Activated effector memory CD4-positive, alpha-beta T cell treated with anti-CD3 and anti-CD28 coated beads, Interleukin-2, amount 50 U/mL, for 16 hours (primary cell): ENCODE results near the gene LAMA3.
"Not testable (repeated sequence)": the region's sequence is repeated elsewhere in the genome, so short reads cannot be mapped to it uniquely, and the experiment has no call there.

ENCODE experiments used
- DNase-seq: peaks from one replicate; pipeline ENCODE4 v3.0.0-alpha.2; 2020

Gene LAMA3

GRCh38 chr18:23732439-23732838, 43.2 kb downstream of the LAMA3 start:
- DNase-seq, result no peak

- not testable (repeated sequence) for DNase-seq
These were observed 44.0 kb downstream of the LAMA3 start for GRCh38 chr18:23733265-23733664.

- DNase-seq, result no peak
These were observed 44.6 kb downstream of the LAMA3 start for GRCh38 chr18:23733895-23734294.

GRCh38 chr18:23735021-23735464, 45.8 kb downstream of the LAMA3 start:
- no peak for DNase-seq

- no peak for DNase-seq
These were observed 48.3 kb downstream of the LAMA3 start for GRCh38 chr18:23737578-23737977.

- DNase-seq, result no peak
These were observed 48.9 kb downstream of the LAMA3 start for GRCh38 chr18:23738151-23738550.

GRCh38 chr18:23738575-23738974, 49.3 kb downstream of the LAMA3 start:
- no peak for DNase-seq

- DNase-seq, result no peak
These were observed 51.0 kb downstream of the LAMA3 start for GRCh38 chr18:23740105-23740830.

GRCh38 chr18:23741967-23742366, 52.7 kb downstream of the LAMA3 start:
- not testable (repeated sequence) for DNase-seq

- DNase-seq, result no peak
These were observed 54.6 kb downstream of the LAMA3 start for GRCh38 chr18:23743733-23744333.

- no peak for DNase-seq
These were observed 56.1 kb downstream of the LAMA3 start for GRCh38 chr18:23745366-23745765.

GRCh38 chr18:23746851-23747250, 57.6 kb downstream of the LAMA3 start:
- DNase-seq, result no peak

GRCh38 chr18:23752363-23752762, 63.1 kb downstream of the LAMA3 start:
- DNase-seq, result no peak

GRCh38 chr18:23752796-23753195, 63.5 kb downstream of the LAMA3 start:
- no peak for DNase-seq

- no peak for DNase-seq
These were observed 67.6 kb downstream of the LAMA3 start for GRCh38 chr18:23756590-23757436.

GRCh38 chr18:23757437-23757733, 68.1 kb downstream of the LAMA3 start:
- no peak for DNase-seq

GRCh38 chr18:23758281-23758680, 69.0 kb downstream of the LAMA3 start:
- no peak for DNase-seq

- no peak for DNase-seq
These were observed 72.7 kb downstream of the LAMA3 start for GRCh38 chr18:23761941-23762340.

- DNase-seq, result no peak
These were observed 74.1 kb downstream of the LAMA3 start for GRCh38 chr18:23763343-23763742.

- no peak for DNase-seq
These were observed 76.7 kb downstream of the LAMA3 start for GRCh38 chr18:23765931-23766330.

GRCh38 chr18:23772327-23773024, 83.2 kb downstream of the LAMA3 start:
- DNase-seq, result no peak

- no peak for DNase-seq
These were observed 87.1 kb downstream of the LAMA3 start for GRCh38 chr18:23776306-23776705.

- no peak for DNase-seq
These were observed 89.6 kb downstream of the LAMA3 start for GRCh38 chr18:23778828-23779227.
